HEK293T (cell line): ENCODE results near the gene SMPD4.
"Not testable (repeated sequence)": the region's sequence is repeated elsewhere in the genome, so short reads cannot be mapped to it uniquely, and the experiment has no call there.

Experiments
- CTCF ChIA-PET: fragments of 350-600 bp; formaldehyde crosslinking; extraction: SDS; loops from one replicate; lab custom pipeline; 2021; ENCODE audit warnings: antibody characterized with exemption, inconsistent platforms; lab: Yijun Ruan, JAX
- POLR2A ChIA-PET: fragments of 350-600 bp; formaldehyde crosslinking; extraction: SDS; loops from one replicate; lab custom pipeline; 2020; ENCODE audit warnings: antibody characterized with exemption, inconsistent platforms; lab: Yijun Ruan, JAX
- DNase-seq: peaks from one replicate; pipeline ENCODE4 v3.0.0; 2012; ENCODE audit warnings: mixed read lengths; ENCODE audit errors: extremely low spot score
- ARNT ChIP-seq: fragments of 450-650 bp; IDR thresholded peaks from 2 replicates; pipeline ENCODE4 v1.6.1; 2017; ENCODE audit warnings: mild to moderate bottlenecking
- CTBP1 ChIP-seq: fragments of 450-650 bp; IDR thresholded peaks from 2 replicates; pipeline ENCODE4 v1.6.1; 2016; ENCODE audit warnings: borderline replicate concordance
- ELF4 ChIP-seq: fragments of 450-650 bp; IDR thresholded peaks from 2 replicates; pipeline ENCODE4 v1.6.1; 2017; ENCODE audit warnings: antibody characterized with exemption
- FOXK2 ChIP-seq: fragments of 450-650 bp; IDR thresholded peaks from 2 replicates; pipeline ENCODE4 v1.6.1; 2016; ENCODE audit warnings: mild to moderate bottlenecking
- FOXM1 ChIP-seq: fragments of 450-650 bp; IDR thresholded peaks from 2 replicates; pipeline ENCODE4 v1.6.1; 2017; ENCODE audit warnings: mild to moderate bottlenecking, borderline replicate concordance
- HDGF ChIP-seq: fragments of 450-650 bp; IDR thresholded peaks from 2 replicates; pipeline ENCODE4 v1.6.1; 2017; ENCODE audit warnings: antibody characterized with exemption, borderline replicate concordance
- L3MBTL2 ChIP-seq: fragments of 450-650 bp; conservative IDR thresholded peaks from 2 replicates; pipeline ENCODE4 v1.6.1; 2016; ENCODE audit warnings: mild to moderate bottlenecking
- LEF1 ChIP-seq: fragments of 450-650 bp; IDR thresholded peaks from 2 replicates; pipeline ENCODE4 v1.6.1; 2017; ENCODE audit warnings: mild to moderate bottlenecking, borderline replicate concordance
- NFRKB ChIP-seq: fragments of 450-650 bp; IDR thresholded peaks from 2 replicates; pipeline ENCODE4 v1.6.1; 2016; ENCODE audit warnings: mild to moderate bottlenecking, moderate library complexity
- SP1 ChIP-seq: fragments of 450-650 bp; IDR thresholded peaks from 2 replicates; pipeline ENCODE4 v1.6.1; 2017
- SUZ12 ChIP-seq: fragments of 450-650 bp; IDR thresholded peaks from 2 replicates; pipeline ENCODE4 v1.6.1; 2016; ENCODE audit warnings: mild to moderate bottlenecking
- TARDBP ChIP-seq: fragments of 450-650 bp; IDR thresholded peaks from 2 replicates; pipeline ENCODE4 v1.6.1; 2016
- ZNF384 ChIP-seq: fragments of 450-650 bp; IDR thresholded peaks from 2 replicates; pipeline ENCODE4 v1.6.1; 2016
- TF ChIP-seq, protein P1 (sequence below): fragments of 450-650 bp; IDR thresholded peaks from 2 replicates; pipeline ENCODE4 v1.6.1; 2016

Gene SMPD4

GRCh38 chr2:130185436-130185835 is 4.0 kb upstream of the SMPD4 start:
- no peak for DNase-seq
- ChIA-PET POLR2A (no interaction called here), CTCF (no interaction called here)
- TF ChIP-seq ZNF384 = no peak

GRCh38 chr2:130183512-130184373 is 2.3 kb upstream of the SMPD4 start:
- ChIA-PET CTCF (no interaction called here), POLR2A (no interaction called here)
- no peak for TF ChIP-seq FOXM1
- TF ChIP-seq, protein P1, sequence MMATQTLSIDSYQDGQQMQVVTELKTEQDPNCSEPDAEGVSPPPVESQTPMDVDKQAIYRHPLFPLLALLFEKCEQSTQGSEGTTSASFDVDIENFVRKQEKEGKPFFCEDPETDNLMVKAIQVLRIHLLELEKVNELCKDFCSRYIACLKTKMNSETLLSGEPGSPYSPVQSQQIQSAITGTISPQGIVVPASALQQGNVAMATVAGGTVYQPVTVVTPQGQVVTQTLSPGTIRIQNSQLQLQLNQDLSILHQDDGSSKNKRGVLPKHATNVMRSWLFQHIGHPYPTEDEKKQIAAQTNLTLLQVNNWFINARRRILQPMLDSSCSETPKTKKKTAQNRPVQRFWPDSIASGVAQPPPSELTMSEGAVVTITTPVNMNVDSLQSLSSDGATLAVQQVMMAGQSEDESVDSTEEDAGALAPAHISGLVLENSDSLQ = no peak
- no peak for TF ChIP-seq SUZ12
- no peak for TF ChIP-seq ELF4
- no peak for TF ChIP-seq CTBP1
- TF ChIP-seq NFRKB = no peak
- TF ChIP-seq SP1 = no peak
- no peak for TF ChIP-seq ZNF384
- no peak for TF ChIP-seq FOXK2
- TF ChIP-seq ARNT = no peak
- TF ChIP-seq LEF1 = no peak
- TF ChIP-seq HDGF = no peak
- no peak for TF ChIP-seq L3MBTL2
- DNase-seq = no peak

- DNase-seq, POLR2A ChIA-PET: not testable (repeated sequence)
- CTCF ChIA-PET = interaction anchor here (1.5 kb wide), 1 partner anchor 150 kb away, joined by 4 read pairs; no protein-coding TSS in a partner anchor
Observed at GRCh38 chr2:130182826-130183511, 1.6 kb upstream of the SMPD4 start.

- TF ChIP-seq L3MBTL2 = 0 out of 2 replicates have a peak, but pooled peaks have one; percentile 20
- DNase-seq = peak; percentile 86
- POLR2A ChIA-PET = interaction anchor here (0.7 to 2.5 kb wide), 6 partner anchors 31 to 302 kb away, joined by 3 to 17 read pairs (median 3); partner anchors contain the start of gene IMP4
- CTCF ChIA-PET = interaction anchor here (0.8 to 1.5 kb wide), 2 partner anchors 149 to 151 kb away, joined by 3 to 4 read pairs; no protein-coding TSS in a partner anchor
Observed at GRCh38 chr2:130181880-130182682, 679 bp upstream of the SMPD4 start, which contains the start of gene MZT2B. Gene MZT2B (plus strand): TSS chr2:130182262. CDS start chr2:130182283, 21 bp downstream.

- not testable (repeated sequence) for DNase-seq
- ChIA-PET CTCF (interaction anchor here (0.6 to 0.8 kb wide), 2 partner anchors 150 to 272 kb away, joined by 3 to 4 read pairs; no protein-coding TSS in a partner anchor), POLR2A (interaction anchor here (0.8 to 2.5 kb wide), 6 partner anchors 135 to 301 kb away, joined by 3 to 17 read pairs (median 3); partner anchors contain the start of gene IMP4)
Observed at GRCh38 chr2:130180404-130181324, 738 bp downstream of the SMPD4 start.

DNA sequence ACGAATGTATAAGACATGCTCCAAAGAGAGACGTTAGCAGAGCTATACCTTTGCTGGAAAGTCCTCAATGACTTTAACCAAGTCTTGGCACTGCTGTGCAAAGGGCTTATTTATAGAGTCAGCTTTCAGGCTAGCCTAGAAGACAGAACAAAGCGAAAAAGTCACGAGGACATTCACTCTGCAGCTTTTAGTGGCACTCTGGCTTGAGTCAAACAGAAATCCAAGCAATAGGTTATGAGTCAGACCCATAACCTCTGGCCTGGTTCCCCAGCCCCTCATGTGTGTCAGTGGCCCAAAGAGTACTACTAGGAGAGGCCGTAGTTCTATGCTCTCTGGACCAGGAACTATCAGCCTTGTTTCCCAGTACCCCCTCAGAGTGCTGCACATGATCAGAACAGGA is 6.5 kb downstream of the SMPD4 start:
- POLR2A ChIA-PET, CTCF ChIA-PET: not testable (repeated sequence)

DNA sequence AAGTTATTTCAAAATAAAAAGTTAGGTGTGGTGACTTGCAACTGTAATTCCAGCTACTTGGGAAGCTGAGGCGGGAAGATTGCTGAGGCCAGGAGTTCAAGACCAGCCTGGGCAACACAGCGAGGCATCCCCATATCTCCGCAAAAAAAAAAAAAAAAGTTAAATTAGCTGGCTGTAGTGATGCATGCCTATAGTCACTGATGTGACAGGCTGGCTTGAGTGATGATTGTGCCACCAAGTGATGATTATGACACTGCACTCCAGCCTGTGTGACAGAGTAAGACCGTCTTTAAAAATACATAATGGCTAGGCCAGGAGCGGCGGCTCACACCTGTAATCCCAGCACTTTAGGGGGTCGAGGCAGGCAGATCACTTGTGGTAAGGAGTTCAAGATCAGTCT is 11.5 kb downstream of the SMPD4 start:
- no peak for DNase-seq
- ChIA-PET POLR2A (no interaction called here), CTCF (interaction anchor here (0.6 kb wide), 1 partner anchor 141 kb away, joined by 3 read pairs; no protein-coding TSS in a partner anchor)
- TF ChIP-seq LEF1 = no peak
- no peak for TF ChIP-seq SUZ12
- TF ChIP-seq TARDBP = no peak
- TF ChIP-seq ARNT = no peak
- no peak for TF ChIP-seq FOXK2

More for the DNA sequence above, 6.5 kb downstream of the SMPD4 start:
- DNase-seq = not testable (repeated sequence)

GRCh38 chr2:130169163-130169562 is 12.2 kb downstream of the SMPD4 start:
- POLR2A ChIA-PET, DNase-seq, CTCF ChIA-PET: not testable (repeated sequence)

DNA sequence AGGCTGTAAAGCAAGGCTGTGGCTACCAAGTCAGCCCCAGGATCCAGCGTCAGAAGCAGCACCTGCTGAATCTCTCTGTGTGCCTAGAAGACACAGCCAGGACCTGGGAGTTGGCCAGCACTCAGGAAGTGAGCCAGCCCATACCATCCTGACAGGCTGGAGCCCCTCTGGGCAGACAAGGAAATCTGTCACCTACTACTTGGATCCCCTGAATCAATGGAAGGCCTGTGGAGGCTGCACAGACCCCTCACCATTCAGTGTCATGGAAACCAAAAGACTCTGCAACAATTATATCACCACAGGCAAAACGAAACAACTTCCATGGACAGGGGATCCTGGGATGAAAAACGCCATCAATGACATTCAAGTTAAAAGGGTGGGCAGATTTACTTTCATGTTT is 14.8 kb downstream of the SMPD4 start:
- DNase-seq, POLR2A ChIA-PET, CTCF ChIA-PET: not testable (repeated sequence)
